NCI-H2227 treated with DMSO at 0.1 percent for 48 hours (cell line): ENCODE measurements around the gene TMEM272.

Experiments used
- DNase-seq: peaks from one replicate; lab custom pipeline; 2025; lab: John Stamatoyannopoulos, UW

The TMEM272 gene

GRCh38 chr13:51849145-51850101 lies 4.4 kb upstream of the TMEM272 start:
- no peak for DNase-seq

- DNase-seq = no peak
Measured at GRCh38 chr13:51848674-51849073, 3.7 kb upstream of the TMEM272 start.

- no peak for DNase-seq
Measured at GRCh38 chr13:51846756-51847155, 1.8 kb upstream of the TMEM272 start.

DNA sequence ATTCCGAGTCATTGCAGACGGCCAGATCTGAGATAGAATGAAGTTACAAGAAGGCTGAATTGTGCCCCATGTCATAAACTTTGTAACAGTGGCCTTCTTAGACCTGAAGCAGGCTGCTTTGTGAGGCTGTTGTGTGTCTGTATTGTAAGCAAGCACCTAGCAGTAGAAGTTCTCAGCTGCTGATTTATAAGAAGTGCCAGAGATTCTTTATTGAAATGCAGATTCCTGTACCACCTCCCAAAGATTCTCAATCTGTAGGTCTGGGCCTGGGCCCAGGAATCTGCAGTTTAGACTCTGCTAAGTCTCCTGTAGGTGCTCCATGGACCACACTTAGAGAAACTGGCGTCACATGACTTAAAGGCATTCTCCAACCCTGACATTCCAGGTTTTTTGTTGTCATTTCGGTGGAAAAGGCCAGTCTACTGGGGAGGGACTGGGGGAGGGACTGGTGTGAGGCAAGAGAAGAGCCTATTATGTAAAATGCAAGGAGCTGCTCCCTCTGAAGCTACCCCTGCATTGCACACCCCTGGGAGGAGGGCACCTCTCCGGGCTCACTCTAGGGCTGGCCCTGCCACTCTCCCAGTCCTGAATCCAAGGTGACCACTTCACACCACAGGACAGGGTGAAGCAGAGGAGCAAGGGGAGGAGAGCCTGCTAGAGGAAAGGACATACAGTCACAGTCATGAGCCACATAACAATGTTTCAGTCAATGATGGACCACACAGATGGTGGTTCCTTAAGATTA lies 769 bp upstream of the TMEM272 start:
- no peak for DNase-seq

DNA sequence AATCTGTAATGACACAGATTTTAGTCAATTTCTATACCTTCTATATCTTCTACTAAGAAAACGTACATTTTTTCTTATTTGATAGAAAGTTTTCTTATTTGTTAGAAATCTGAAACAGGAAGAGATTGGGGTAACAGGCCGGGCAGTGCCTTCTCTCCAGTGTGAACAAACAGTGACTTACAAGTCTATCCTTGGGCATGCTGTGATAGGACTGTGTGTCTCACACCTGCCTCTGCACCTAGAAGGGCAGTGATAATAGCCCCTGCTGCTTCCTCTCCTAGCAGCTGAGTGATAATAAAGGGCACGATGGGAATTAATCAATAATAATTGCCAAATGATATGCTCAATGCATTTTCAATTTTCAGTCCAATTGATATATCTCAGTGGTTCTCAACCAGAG lies 1.4 kb downstream of the TMEM272 start:
- DNase-seq = no peak

DNA sequence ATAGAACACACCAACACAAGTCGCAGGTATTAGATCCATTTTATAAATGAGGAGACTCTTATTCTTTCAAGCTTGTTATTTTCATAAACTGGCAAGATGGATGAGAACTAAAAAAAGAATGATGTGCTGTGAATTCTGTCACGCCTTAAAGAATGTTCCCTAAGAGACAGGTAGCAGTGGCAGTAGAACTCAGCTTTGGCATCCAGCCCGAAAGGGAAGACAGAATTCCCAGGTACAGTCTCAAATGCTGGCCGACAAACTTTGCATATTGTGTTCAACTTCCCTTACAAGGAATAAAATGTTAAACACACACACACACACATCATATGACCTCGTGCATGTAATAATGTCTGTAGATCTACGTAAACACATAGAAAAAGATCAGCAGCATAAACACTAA lies 3.2 kb downstream of the TMEM272 start:
- DNase-seq = no peak

DNA sequence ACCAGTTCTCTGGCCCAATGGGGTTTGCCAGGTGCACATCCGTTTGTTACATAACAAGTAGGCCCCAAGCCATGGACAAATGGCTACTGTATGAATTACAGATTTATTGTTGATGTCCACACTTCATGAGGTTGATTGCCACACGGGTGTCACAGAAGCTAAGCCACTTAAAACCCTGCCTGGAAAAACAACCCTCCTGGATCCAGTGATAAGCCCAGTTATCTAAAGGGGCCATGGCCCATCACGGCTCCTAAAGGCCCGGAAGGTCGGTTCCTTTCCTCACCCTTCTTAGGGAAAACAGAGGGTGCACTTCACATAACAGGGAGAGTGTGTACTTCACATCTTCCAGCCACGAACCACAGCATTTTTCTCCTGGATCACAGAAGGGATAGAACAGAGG lies 4.1 kb downstream of the TMEM272 start:
- no peak for DNase-seq

- DNase-seq = no peak
Measured at GRCh38 chr13:51839711-51840540, 5.1 kb downstream of the TMEM272 start.

- DNase-seq = no peak
Measured at GRCh38 chr13:51838240-51838846, 6.6 kb downstream of the TMEM272 start.

DNA sequence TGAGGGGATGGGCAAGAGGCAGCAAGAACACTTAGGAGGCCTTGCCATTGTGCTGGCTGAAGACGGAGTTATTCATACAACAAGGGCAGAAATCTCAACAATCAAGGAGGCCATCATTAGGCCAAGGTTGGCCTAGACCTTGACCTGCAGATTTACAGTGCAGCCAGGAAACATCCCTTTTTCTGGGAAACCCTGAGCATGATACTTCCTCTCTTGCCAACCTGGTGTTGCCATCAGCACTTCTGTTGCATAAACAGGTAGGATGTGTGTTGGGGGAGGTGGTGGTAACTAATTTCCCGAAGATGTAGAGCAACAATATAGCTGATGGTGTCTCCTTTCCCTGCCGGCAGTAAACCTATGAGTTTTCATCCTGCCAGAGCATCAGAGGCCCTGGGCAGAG lies 8.0 kb downstream of the TMEM272 start:
- DNase-seq = no peak

GRCh38 chr13:51834581-51835171 lies 10.3 kb downstream of the TMEM272 start:
- no peak for DNase-seq

DNA sequence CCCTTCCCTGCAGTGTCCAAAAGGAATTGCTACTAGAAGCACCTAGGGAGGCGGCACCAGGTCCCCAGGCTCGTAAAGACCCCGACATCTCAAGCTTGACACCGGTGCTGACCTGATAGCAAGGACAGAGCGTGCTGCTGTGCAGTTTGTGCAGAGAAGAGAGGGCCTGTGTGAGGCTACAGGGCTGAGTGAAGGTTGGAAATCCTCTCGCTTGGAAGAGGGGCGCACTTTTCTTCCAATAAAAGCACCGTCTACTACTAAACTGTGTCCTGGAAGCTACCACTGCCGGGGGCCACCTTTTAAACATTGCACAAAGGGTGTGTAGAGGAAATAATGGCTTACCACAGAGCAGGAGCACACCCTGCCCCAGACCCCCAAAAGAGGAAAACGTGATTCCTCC lies 11.0 kb downstream of the TMEM272 start:
- no peak for DNase-seq

DNA sequence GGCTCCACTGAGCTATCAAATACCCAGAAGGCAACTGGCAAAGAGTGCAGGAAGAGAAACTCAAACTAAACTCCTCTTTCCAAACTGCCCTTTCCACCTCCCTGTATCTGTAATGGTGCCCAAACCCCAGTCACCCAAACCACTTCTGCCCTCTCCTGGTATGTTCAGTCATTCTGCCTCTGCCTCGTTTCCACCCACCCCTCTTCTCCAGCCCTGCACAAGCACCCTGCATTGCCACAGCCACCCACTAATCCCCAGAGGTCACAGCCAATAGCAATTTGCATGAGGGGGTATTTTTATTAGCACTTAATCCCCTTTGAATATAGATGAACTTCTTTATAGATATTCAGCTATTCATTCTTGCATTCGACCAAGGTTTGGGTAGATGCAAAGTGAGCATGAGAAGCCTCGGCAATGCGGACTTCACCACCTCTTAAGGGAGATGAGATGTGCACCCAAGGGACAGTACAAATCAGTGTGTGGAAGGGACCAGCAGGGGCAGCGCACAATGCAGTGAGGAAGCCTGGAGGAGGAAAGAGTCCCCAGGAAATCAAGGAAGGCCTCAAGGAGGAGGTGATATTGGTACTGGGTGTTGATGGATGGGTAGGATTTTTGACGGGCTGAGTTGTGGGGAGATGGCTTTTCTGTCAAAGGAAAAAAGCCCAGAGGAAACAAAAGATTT lies 12.4 kb downstream of the TMEM272 start:
- no peak for DNase-seq

GRCh38 chr13:51831519-51831918 lies 13.5 kb downstream of the TMEM272 start:
- DNase-seq = no peak

DNA sequence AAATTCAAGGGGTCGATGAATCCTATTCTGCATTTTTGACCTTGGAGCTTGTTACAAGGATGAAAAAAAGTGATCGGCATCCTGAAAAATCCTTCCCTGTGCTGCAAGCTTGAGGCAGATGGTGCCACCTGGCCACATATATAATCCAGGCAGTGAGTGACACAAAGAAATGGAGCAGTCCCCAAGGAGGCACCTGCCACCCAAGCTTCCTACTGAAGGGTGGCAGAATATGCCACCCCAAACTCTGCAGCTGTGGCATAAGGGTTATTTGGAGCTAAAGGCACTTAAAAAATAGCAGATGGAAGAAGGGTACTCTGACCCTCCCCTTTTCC lies 15.4 kb downstream of the TMEM272 start:
- DNase-seq = no peak

GRCh38 chr13:51828730-51829567 lies 16.0 kb downstream of the TMEM272 start:
- DNase-seq = no peak

DNA sequence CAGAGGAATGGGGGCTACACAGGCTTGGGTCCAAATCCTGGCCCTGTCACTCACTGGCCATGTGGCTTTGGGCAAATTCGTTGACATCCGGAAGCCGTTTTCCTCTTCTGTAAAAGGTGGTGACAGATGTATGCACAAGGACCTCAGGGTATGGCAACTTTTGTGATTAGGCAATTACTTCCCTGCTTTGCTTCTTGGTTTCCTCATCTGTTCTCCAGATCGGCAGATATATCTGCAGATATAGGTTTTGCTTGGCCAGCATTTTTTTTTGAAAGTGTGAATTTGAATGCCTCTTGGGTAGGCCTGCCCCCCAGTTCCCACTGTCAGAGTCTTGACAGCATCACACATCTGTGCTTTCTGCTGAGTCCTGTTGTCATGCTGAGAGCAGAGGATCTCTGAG lies 17.7 kb downstream of the TMEM272 start:
- no peak for DNase-seq

DNA sequence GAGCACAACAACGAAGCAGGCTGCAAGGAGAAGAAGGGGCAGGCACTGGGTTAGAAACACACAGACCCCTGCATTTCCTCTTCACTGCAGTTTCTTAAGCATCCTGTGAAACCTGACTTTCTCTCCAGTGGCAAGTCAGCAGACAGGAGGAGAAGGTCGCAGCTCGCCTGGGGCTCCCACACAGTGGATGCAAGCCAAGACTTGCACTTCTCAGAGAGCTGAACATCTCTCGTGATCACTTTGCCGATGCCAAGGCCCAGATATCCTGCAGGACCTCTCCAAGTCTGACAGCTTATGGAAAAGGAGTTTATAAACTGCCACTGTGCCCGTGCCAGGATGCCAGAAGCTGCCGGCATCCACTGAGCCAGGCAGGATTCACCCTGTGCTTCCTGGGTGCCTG lies 18.4 kb downstream of the TMEM272 start:
- no peak for DNase-seq

DNA sequence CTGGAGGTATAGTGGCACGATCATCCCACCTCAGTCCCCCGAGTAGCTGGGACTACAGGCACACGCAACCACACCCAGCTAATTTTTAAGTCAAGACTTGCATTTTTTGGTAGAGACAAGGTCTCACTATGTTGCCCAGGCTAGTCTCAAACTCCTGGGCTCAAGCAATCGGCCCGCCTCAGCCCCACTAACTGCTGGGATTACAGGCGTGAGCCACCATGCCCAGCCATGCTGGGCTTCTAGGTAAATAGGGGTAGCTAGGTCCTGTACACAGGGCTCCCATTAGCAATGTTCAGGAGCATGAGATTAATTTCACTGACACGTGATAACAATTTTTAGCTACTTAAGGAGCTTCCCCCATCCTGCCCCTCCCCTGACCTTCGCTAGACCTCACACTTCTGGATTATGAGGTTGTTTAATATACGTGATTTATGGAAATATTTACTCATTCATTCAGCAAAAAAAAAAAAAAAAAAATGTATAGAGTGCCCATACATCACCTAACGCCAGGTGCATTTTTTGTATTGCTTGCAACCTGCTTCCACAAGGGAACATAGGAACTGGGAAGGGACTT lies 19.2 kb downstream of the TMEM272 start:
- DNase-seq = no peak

- DNase-seq = no peak
Measured at GRCh38 chr13:51825165-51825592, 19.8 kb downstream of the TMEM272 start.
